HG03045 (cell line): ENCODE data around the gene GBX2.

Experiments used
- ATAC-seq: cut with Tn5 transposase; IDR thresholded peaks from one replicate; pipeline ENCODE4 v1.9.1; 2021; ENCODE audit warnings: mild to moderate bottlenecking, moderate library complexity; ENCODE audit not compliant: unreplicated experiment

GBX2 gene

DNA sequence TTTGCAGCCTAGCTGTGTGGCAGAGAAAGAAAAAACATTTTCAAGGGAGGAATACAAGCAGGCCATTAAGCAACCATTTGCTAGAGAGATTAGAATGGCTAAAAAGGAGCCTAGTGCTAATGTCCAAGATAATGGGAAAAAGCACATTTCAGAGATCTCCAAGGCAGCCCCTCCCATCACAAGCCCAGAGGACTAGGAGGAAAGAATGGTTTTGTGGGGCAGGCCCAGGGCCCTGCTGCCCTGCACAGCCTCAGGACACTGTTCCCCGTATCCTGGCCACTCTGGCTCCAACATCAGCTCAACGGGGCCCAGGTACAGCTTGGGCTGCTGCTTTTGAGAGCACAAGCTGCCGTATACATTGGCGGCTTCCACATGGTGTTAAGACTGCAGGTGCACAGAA is 16.5 kb upstream of the GBX2 start:
- ATAC-seq, result no peak

DNA sequence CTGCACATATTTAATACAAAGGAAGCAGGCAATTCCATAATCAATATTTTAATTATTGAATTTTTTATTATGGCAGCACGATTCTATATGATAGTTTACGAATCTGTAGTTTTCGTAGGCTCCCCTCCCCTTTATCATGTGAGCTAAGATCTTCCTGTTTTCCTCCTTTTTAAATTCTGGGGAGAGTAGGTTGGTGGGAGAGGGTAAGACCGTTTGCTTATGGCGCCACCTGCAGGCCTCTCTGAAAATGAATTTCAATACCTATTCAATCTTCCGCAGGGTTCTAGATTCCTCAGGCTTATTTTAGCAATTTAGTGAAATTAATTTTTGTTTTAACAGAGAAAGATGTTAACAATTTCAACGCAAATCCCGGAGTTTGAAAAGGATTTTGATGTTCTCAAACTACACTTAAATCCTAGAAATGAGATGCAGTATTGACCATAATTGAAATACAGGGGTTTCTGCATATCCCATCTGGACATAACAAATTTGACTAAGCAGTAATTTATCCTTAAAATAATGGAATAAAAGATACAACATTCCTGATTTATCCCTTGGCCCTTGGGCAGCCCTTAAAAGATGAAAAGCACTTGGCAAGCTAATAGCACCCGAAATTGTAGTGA is 12.8 kb upstream of the GBX2 start:
- no peak for ATAC-seq

DNA sequence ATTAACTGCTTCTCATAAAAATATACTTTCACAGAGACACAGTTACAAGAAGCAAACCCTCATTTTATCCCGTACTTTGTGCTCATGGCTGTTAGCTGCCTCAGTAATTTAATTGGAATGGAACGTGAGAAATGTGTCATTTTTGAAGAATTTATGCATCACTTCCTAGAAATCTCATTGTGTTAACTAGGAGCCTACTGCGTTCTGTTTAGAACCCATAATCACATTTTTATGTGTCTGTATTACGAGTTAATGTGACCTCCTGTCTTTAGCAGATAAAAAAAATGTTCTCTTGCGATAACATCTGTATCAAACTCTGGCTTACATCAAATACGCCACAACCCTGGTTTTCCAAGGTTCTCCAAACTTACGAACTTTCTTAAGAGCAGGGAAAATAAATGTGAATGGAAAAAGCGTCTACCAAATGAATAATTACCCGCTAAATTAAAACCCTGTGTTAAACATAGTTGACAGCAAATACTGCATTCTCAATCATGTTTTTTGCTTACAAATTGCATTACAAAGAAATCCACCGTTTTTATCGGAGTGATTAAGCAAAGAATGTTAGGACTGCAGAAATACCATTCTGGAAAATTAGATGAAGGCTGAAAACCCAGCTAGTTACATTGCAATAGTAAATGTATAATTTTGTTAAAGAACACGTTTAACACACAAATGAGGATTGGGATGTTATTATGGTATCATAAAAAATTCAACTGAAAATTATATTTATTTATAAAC is 12.1 kb upstream of the GBX2 start:
- ATAC-seq, result no peak

DNA sequence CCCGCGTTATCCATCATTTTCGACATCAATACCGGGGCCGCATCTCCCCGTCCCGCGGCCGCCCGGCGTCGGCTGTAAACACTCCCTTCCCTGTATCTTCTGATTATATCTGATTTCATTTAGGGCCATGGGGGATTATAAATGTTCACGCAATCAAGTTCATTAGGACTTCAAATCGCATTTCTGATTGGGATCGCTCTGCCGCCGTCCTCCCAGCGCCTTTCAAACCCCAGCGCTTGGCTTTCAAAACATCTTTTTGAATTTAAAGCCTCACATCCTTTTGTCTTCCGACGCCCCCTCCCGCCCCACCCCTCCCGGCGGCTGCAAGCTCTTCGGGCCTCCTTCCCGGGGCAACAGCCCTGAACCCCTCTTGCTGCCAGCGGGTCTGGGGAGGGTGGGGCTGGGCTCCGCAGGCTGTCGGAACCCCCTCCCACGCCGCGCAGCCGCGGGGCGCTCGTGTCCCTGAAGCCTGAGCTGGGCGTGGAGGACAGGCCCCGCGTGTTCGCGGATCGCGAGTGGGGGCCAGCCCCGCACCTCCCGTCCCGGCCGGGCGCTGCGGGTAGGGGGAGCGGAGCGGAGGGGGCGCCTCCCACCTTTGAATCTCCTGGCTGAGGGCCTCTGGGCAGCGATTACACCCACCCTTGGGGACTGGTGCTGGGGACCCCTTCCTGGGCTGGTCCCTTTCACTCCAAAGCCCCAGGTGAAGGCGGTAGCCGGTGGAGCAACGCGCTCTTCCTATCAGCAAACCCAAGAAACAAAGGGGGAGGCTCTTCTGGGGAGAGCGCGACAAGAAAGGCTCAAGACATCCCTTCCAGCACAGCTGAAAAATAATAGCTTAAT is 11.3 kb upstream of the GBX2 start:
- no peak for ATAC-seq

DNA sequence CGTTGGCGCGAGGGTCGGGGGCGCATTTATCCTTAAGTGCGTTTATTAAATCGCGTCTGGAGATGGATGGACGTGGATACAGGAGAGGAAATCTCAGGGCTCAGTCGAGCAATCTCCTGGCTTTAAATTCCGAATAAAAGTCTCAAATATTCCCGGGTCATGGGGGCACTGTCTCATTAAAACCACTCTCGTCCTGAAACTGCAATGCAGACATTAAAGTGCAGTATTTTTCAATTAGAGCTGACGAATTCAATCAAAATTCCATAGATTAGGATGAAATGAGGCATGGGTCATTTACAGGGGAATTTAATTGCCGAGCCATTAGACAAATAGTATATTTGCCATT is 10.7 kb upstream of the GBX2 start:
- ATAC-seq, result no peak

DNA sequence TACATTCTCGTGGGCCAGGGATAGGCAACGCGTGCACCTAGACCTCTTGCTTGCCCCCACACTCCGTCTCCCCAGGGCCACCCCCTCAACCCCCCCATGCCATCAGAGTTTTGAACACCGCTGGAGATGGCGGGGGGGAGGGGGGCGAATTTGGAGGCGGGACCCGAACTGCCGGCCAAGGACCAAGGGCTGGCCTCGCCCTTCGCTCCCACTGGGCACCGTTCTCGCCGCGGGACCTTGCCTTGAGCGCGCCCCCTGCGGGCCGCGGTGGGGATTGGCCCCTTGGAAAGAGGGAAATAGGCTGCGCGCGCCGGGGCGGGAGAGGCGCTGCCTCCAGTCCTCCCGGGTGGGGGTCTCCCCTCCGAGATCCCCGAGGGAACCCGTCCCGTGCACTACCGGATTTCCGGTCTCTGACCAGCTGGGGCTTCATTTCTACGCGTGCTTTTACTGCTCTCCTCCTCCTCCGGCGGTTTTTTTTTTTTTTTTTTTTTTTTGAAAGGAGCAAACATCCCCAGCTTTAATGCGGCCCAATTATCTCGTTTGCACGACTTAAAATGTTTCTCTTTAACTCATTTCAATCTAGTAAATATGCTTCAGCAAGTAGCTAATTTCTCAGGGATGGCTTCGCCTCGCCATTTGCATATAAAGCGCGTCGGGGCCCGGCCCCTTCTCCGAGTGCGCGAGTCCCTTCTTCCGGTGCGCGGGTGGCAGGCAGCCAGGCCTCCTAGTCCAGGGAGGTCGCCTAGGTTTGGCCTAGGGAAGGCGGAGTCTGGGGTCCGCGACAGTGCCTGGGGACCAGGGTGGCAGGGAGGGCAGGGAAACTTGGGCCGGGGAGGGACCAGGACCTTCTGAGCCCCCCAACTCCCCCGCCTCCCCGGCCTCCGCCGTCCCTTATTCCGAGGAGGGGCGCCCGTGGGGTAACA is 10.0 kb upstream of the GBX2 start:
- ATAC-seq, result no peak

DNA sequence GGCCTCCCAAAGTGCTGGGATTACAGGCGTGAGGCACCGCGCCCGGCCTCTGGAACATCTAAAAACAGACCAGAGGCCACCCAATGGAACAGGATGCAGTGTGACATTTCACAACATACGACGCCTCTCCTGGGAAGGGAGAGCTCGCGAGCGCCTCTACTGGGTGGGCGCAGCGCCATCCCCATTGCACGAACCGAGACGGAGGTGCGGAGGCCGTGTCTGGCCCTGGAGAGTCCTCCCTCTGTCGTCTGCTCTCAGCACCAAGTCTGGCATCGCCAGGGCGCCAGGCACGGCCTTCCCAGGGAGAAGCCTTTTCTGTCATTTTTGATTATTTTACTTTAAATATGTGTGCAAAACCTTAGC is 9.4 kb upstream of the GBX2 start:
- ATAC-seq, result no peak

DNA sequence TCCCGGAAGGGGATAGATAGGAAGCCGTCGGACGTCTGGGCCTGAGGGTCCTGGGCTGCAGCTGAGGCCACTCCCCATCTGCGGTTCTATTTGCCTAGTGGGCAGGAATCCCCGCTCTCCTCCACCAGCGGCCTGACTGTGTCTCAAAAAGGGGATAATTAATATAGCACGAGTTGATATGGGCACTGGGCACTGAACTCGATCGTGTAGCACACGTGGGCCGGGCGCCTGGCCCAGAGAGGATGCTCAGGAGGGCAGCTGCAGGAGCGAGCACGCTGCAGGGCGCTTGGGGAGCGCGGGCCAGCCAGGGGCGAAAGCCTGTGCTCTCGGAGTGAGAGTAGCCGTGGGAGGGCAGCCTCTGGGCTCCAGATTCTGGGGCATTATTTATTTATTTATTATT is 8.8 kb upstream of the GBX2 start:
- no peak for ATAC-seq

DNA sequence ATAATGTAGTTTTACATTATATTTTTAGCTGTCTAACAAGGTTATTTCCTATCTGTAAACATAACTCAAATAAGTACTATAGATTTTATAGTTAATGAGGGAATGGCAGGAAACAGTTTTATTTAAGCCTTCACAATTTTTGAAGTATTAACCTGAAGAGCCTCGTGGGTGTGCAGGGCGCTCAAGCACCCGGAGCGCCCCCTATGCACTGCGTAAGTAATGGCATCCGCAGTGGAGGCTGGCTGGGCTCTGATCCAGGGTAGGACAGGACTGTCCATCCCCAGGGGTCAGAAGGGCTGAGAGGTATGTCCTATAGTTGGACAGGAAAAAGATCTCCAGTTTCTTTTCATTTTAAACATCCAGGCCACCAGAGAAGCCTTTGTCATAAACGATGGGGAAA is 8.2 kb upstream of the GBX2 start:
- no peak for ATAC-seq

DNA sequence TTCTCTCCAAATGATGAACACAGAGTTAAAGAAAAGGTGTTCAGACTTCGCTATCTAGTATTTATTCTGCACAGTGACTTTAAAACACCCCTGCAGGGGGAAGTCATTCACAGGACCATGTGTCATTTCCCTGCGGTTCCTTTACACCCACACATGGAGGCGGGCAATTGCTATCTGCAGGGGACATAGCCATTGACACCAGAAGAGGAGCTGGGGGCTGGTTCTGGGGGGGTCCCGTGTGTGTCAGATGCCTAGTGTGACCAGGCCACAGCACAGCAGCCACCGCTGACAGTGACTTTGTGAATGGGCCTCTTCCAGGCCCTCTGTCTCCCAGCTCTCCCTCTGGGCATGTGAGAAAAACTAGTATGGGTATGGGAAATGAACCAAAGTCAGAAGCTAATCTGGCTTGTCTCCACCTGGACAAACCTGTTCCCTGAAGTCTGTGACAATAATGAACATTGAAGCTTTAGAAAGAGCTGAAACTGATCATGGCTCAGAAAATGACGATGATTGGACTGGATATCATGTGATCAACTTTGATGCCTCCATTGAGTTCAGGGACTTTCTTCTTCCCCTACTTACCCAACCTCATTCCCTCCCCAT is 7.5 kb upstream of the GBX2 start:
- no peak for ATAC-seq

DNA sequence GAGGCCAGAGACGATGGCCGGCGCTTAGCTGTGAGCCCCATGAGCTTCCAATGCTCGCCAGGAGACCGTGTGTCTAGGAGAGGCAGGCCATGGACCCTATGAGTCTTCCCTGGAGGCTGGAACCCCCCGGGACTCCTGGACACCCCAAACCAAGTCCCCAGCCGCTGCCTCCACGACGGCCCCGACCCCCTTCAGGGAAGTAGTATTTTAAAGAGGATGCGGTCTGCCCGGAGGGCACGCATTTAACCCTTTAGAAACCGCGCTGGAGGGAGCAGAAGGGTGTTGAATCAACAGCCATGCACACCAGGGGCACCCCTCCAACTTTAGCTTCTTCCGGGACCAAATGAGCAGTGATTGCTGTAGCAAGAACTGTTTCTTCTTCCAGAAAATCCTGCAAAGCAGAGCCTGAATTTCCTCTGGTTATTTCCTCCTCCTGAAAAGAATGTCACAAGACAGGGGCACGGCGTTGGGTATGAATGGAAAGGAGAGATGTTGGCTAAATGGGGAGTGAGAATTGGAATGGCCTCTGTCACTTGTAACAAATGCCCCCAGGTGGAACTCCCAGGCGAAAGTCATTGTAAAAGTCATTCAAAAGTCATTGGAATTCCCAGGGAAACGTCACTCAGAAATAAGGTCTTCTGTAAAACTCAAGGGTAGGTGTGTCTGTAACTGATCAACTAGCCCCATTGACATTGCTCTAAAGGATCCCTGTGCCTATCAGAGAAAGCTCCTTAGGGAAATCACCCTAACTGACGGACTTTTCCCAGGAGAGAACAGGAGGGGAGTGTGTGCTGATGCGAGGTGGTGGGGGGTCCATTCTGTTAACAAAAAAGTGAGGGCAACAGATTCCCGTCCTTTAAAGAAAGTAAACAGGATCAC is 5.8 kb upstream of the GBX2 start:
- ATAC-seq, result no peak

DNA sequence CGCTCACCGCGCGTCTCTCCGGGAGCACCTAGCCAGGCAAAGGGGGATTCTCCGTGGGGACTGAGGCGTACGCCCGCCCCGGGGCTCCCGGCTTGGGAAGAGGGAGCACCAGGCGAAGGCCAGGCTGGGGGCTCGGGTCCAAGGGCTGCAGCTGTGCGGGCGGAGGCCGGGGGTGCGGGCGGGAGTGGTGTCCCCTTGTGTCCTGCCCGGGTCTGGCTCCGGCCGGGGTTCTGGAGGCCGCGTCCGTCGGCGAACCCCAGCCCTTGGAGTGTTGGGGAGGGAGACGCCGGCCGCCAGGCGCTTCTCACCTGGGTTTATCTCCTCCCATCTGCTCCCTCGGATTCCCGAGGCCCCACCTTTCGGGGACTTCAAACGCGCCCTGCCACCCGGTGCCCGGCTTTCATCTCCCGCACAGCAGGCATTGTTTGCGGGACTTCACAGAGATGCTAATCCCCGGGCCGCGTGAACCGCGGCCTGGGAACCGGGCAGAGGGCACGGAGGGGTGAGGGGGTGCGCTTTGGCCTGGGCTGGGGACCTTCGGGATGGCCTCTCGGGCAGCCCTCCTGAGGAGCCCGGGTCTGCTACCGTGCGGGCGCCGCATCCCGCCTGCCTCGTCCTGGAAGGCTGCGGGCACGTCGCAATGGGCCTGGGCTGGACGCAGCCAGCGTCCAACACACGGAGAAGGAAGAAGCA is 5.0 kb upstream of the GBX2 start:
- ATAC-seq, result no peak

DNA sequence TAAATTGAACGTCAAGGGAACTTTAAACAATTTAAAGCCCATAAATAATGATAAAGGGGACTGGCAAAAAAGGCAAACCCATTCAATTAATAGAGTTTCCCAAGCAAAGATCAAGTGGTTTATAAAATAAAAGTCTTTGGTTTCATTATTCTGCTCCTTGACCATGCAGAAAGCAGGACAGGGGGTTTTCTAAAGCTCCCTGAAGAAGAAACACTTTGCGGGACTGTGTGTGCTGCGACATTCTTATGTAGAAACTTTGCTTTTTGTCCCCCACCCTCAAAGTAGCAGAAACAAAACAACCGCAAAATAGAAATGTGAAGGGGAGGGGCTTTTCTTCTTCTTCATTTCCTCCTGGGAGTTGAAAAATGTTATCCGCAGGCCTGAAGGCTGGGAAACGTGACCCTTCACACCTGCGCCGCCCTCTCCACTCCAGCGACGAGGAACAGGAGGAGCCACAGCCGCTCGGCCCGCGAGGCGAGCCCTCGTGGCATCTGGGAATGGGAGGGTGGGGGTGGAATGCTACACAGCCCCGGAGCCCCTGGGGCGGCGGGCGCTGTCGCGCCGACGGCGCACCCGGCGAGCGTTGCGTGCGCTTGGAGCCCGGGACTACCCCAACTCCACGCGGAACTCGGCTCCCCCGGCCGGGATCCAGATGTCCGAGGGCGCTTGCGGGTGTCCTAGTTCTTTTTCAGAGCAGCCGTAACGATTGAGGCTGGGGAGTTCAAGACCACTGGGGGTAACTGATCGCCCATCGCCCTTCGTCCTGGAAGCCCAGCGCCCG is 4.3 kb upstream of the GBX2 start:
- ATAC-seq, result no peak

DNA sequence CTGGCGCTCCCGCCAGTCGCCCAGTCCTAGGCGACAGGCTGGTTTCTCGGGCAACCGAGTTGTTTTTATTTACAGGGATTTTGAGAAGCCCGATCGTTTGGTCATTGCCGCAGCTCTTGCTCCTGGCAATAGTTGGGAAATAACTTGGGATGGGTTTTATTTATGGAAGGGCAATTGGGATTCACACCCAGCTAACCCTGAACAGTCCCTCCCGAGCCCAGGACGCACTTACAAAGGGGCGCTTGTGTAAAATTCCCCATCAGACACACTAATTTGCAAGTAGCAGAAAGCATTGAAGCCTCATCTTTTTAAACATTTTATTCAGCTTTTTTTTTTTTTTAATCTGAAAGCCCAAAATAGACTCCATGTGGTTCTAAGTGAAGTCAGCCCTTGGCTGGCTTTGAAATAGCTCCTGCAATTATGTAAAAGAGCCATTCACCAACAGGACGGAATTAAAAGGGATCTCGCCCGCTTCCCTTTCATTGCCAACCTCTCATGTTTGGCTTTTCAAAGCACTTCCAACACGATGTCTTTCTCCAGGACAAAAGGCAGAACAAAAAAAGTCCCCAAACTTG is 3.6 kb upstream of the GBX2 start:
- ATAC-seq, result no peak

DNA sequence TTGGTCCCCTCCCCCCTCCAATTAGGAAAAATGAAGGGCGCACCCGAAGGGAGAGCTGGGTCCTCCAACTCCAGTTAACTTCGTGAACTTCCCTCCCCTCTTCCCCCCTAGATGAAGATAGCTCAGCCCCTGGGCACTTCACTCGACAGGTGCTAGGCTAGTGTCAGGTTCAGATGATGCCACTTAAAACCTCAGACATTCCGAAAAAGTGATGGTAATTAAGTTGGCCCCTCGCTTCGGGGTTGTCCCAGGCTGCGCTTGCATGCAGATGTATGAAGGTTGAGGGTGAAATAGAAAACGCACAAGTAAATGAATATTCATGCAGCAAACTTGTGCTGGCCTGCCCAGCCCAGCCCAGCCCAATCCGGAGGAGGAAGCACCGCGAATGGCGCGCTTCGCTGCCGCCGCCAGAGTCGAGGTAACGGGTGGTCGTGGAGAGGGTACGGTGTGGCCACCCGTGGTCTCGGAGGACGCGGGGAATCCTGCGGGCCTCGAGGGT is 3.0 kb upstream of the GBX2 start:
- no peak for ATAC-seq

DNA sequence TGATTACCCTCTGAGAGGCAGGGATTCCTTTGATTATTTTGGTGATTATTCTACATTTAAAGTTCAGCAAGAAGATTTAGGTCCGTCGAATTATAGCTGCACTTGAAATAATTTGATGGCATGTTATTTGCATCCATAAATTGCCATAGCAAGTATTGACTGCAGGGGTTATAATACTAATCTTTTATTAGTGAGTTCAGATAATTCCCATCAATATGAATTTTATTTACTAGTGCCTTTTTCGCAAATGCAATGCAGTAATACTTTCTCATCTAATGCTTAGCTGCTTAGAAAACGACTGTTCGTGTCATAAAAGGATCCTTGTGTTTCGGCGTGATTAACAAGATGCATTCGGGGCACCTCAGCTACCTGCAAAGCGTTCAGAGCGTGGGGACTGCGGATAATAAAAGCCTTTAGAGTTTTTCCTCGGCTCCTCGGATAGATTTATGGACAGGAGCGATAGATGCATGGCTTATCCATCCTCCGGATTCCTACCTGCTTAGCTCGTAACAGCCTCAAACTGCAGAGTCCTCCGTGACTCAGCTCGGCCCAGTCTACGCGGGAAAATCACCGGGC is 2.5 kb upstream of the GBX2 start:
- ATAC-seq, result no peak

DNA sequence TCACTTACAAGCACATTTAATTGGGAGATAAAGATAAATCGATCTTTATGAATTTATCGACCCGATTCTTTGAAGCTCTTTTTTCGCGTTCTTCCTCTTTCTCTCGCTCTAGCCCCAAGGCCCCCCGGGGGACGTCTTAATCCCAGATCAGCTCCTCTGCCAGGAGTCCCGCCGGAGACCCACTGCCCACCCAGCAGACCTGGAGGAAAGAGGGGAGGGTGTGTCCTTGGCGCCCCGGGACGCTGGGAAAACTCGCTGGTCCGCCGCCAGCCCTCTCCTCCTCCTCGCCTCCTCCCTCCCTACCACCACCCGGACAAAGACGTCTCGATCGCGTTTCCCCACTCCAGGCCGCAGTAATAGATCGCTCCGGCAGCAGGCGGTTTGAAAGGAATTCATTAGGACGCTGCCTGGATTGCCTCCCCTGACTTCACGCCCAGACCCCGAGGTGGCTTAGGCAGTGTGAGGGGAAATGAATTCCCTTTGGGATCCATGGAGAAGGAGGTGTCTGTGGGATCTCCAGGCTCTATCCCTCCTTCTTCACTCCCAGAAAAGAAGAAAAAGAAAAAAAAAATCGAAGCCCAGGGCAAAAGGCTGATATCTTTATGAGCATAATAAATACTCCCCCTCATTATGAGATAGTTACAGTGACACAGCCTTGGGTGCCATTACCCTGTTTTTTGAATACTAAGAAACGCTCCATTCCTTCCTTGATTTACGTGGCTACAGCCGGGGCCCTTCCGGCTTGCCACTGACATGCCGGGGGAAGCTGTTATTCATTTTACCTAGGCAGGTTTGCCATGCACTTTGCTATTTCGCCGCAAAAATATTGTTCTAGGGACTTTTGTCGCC is 1.8 kb upstream of the GBX2 start:
- ATAC-seq, result no peak
